Measurements from ENCODE around the gene FMNL2. TPM values are rescaled to one million over a fixed set of nuclear protein-coding genes. Genes with fewer than 3 reads are reported as not detected.

The FMNL2 gene
- total RNA-seq, 1 donor from 2014 or later: 12.0 TPM

- peak overlapping the region in 1 of 2 donors; percentile 50 for H3K27ac ChIP-seq
- no peaks in the 10 kb centered on the region for H3K9me3 ChIP-seq
- peaks cover 0 to 12% of the 10 kb centered on the region in 2 donors for H3K4me1 ChIP-seq
- no peaks in the 10 kb centered on the region for H3K27me3 ChIP-seq
- H3K36me3 ChIP-seq: no peaks in the 10 kb centered on the region
- intact Hi-C loops (cut with DNase I): no loop called here
- DNase-seq (ENCODE audit: low spot score in 2 of 2): peak in 1 of 2 donors; percentile 67
- no peak for TF ChIP-seq CTCF (IDR thresholded peaks at IDR 0.05)
- no peak overlapping the region for H3K4me3 ChIP-seq
Observed at GRCh38 chr2:152445791-152446201, 110.8 kb downstream of the FMNL2 start.

- no peak for DNase-seq (ENCODE audit: low spot score in 2 of 2)
- intact Hi-C loops (cut with DNase I): no loop called here
- Histone ChIP-seq H3K9me3 (no peaks in the 10 kb centered on the region), H3K4me1 (peaks cover 0 to 12% of the 10 kb centered on the region in 2 donors), H3K4me3 (no peak overlapping the region), H3K36me3 (no peaks in the 10 kb centered on the region), H3K27ac (peak overlapping the region in 1 of 2 donors; percentile 50), H3K27me3 (no peaks in the 10 kb centered on the region)
- TF ChIP-seq CTCF (IDR thresholded peaks at IDR 0.05): no peak
Observed at GRCh38 chr2:152446213-152446612, 111.2 kb downstream of the FMNL2 start.

- Histone ChIP-seq H3K27me3 (no peaks in the 10 kb centered on the region), H3K36me3 (no peaks in the 10 kb centered on the region), H3K27ac (no peak overlapping the region), H3K4me3 (no peak overlapping the region), H3K9me3 (no peaks in the 10 kb centered on the region), H3K4me1 (peaks cover 0 to 12% of the 10 kb centered on the region in 2 donors)
- intact Hi-C loops (cut with DNase I): no loop called here
- no peak for DNase-seq (ENCODE audit: low spot score in 2 of 2)
- no peak for TF ChIP-seq CTCF (IDR thresholded peaks at IDR 0.05)
Observed at GRCh38 chr2:152447897-152448296, 112.9 kb downstream of the FMNL2 start.

- DNase-seq (ENCODE audit: low spot score in 2 of 2): no peak
- peaks cover 0 to 10% of the 10 kb centered on the region in 2 donors for H3K4me1 ChIP-seq
- no peaks in the 10 kb centered on the region for H3K9me3 ChIP-seq
- H3K4me3 ChIP-seq: no peak overlapping the region
- H3K27me3 ChIP-seq: no peaks in the 10 kb centered on the region
- H3K36me3 ChIP-seq: no peaks in the 10 kb centered on the region
- no peak overlapping the region for H3K27ac ChIP-seq
- no peak for TF ChIP-seq CTCF (IDR thresholded peaks at IDR 0.05)
- intact Hi-C loops (cut with DNase I): no loop called here
Observed at GRCh38 chr2:152448606-152449005, 113.6 kb downstream of the FMNL2 start.

- Histone ChIP-seq H3K4me3 (no peak overlapping the region), H3K4me1 (peaks cover 0 to 10% of the 10 kb centered on the region in 2 donors), H3K27me3 (no peaks in the 10 kb centered on the region), H3K9me3 (no peaks in the 10 kb centered on the region), H3K27ac (no peak overlapping the region), H3K36me3 (no peaks in the 10 kb centered on the region)
- intact Hi-C loops (cut with DNase I): no loop called here
- DNase-seq (ENCODE audit: low spot score in 2 of 2): no peak
- TF ChIP-seq CTCF (IDR thresholded peaks at IDR 0.05): no peak
Observed at GRCh38 chr2:152449578-152449977, 114.6 kb downstream of the FMNL2 start.

GRCh38 chr2:152450176-152450575 lies 115.2 kb downstream of the FMNL2 start:
- intact Hi-C loops (cut with DNase I): no loop called here

More at GRCh38 chr2:152450176-152450575, 115.2 kb downstream of the FMNL2 start:
- H3K27ac ChIP-seq: no peak overlapping the region
- no peaks in the 10 kb centered on the region for H3K27me3 ChIP-seq
- no peak for TF ChIP-seq CTCF (IDR thresholded peaks at IDR 0.05)
- H3K9me3 ChIP-seq: no peaks in the 10 kb centered on the region
- no peaks in the 10 kb centered on the region for H3K36me3 ChIP-seq
- DNase-seq (ENCODE audit: low spot score in 2 of 2): no peak
- peaks cover 0 to 10% of the 10 kb centered on the region in 2 donors for H3K4me1 ChIP-seq
- no peak overlapping the region for H3K4me3 ChIP-seq
